Measurements from ENCODE around the gene ACSL1. TPM values are rescaled to one million over a fixed set of nuclear protein-coding genes. Genes with fewer than 3 reads are reported as not detected.

Gene ACSL1
- total RNA-seq, 1 donor from 2014 or later, result 4.3 TPM

GRCh38 chr4:184757810-184758209, 68.0 kb downstream of the ACSL1 start:
- H3K27me3 Mint-ChIP-seq (ENCODE audit: unreplicated experiment), result no peaks in the 10 kb centered on the region
- H3K4me3 Mint-ChIP-seq (ENCODE audit: unreplicated experiment), result no peak overlapping the region
- H3K27ac Mint-ChIP-seq (ENCODE audit: unreplicated experiment), result no peak overlapping the region
- no peak for TF ChIP-seq CTCF (IDR thresholded peaks at IDR 0.05; ENCODE audit: unreplicated experiment)
- no peaks in the 10 kb centered on the region for H3K9me3 Mint-ChIP-seq (ENCODE audit: unreplicated experiment)
- DNase-seq (ENCODE audit: low spot score), result no peak
- no peaks in the 10 kb centered on the region for H3K36me3 Mint-ChIP-seq (ENCODE audit: low read depth, unreplicated experiment)
- H3K4me1 Mint-ChIP-seq (ENCODE audit: unreplicated experiment), result no peaks in the 10 kb centered on the region

GRCh38 chr4:184756399-184756798, 69.4 kb downstream of the ACSL1 start:
- no peaks in the 10 kb centered on the region for H3K9me3 Mint-ChIP-seq (ENCODE audit: unreplicated experiment)
- no peak for TF ChIP-seq CTCF (IDR thresholded peaks at IDR 0.05; ENCODE audit: unreplicated experiment)
- no peak for DNase-seq (ENCODE audit: low spot score)
- H3K36me3 Mint-ChIP-seq (ENCODE audit: low read depth, unreplicated experiment), result no peaks in the 10 kb centered on the region
- H3K4me1 Mint-ChIP-seq (ENCODE audit: unreplicated experiment), result no peaks in the 10 kb centered on the region
- H3K4me3 Mint-ChIP-seq (ENCODE audit: unreplicated experiment), result no peak overlapping the region
- no peak overlapping the region for H3K27ac Mint-ChIP-seq (ENCODE audit: unreplicated experiment)
- no peaks in the 10 kb centered on the region for H3K27me3 Mint-ChIP-seq (ENCODE audit: unreplicated experiment)

- Mint-ChIP-seq H3K4me1 (ENCODE audit: unreplicated experiment) (no peaks in the 10 kb centered on the region), H3K27me3 (ENCODE audit: unreplicated experiment) (no peaks in the 10 kb centered on the region), H3K9me3 (ENCODE audit: unreplicated experiment) (no peaks in the 10 kb centered on the region), H3K27ac (ENCODE audit: unreplicated experiment) (no peak overlapping the region), H3K4me3 (ENCODE audit: unreplicated experiment) (no peak overlapping the region), H3K36me3 (ENCODE audit: low read depth, unreplicated experiment) (no peaks in the 10 kb centered on the region)
- no peak for TF ChIP-seq CTCF (IDR thresholded peaks at IDR 0.05; ENCODE audit: unreplicated experiment)
- no peak for DNase-seq (ENCODE audit: low spot score)
Observed at GRCh38 chr4:184755278-184755677, 70.5 kb downstream of the ACSL1 start.

GRCh38 chr4:184752496-184753275, 73.1 kb downstream of the ACSL1 start:
- H3K4me1 Mint-ChIP-seq (ENCODE audit: unreplicated experiment), result no peaks in the 10 kb centered on the region
- peaks cover 7% of the 10 kb centered on the region for H3K27me3 Mint-ChIP-seq (ENCODE audit: unreplicated experiment)
- H3K36me3 Mint-ChIP-seq (ENCODE audit: low read depth, unreplicated experiment), result no peaks in the 10 kb centered on the region
- no peaks in the 10 kb centered on the region for H3K9me3 Mint-ChIP-seq (ENCODE audit: unreplicated experiment)
- H3K27ac Mint-ChIP-seq (ENCODE audit: unreplicated experiment), result no peak overlapping the region
- TF ChIP-seq CTCF (IDR thresholded peaks at IDR 0.05; ENCODE audit: unreplicated experiment), result no peak
- no peak for DNase-seq (ENCODE audit: low spot score)
- H3K4me3 Mint-ChIP-seq (ENCODE audit: unreplicated experiment), result no peak overlapping the region

GRCh38 chr4:184751585-184751956, 74.2 kb downstream of the ACSL1 start:
- TF ChIP-seq CTCF (IDR thresholded peaks at IDR 0.05; ENCODE audit: unreplicated experiment), result no peak
- peaks cover 1% of the 10 kb centered on the region for H3K4me1 Mint-ChIP-seq (ENCODE audit: unreplicated experiment)
- H3K27me3 Mint-ChIP-seq (ENCODE audit: unreplicated experiment), result peaks cover 7% of the 10 kb centered on the region
- no peaks in the 10 kb centered on the region for H3K36me3 Mint-ChIP-seq (ENCODE audit: low read depth, unreplicated experiment)
- no peak overlapping the region for H3K27ac Mint-ChIP-seq (ENCODE audit: unreplicated experiment)
- no peaks in the 10 kb centered on the region for H3K9me3 Mint-ChIP-seq (ENCODE audit: unreplicated experiment)
- no peak for DNase-seq (ENCODE audit: low spot score)
- no peak overlapping the region for H3K4me3 Mint-ChIP-seq (ENCODE audit: unreplicated experiment)
